HG02884 (cell line): ENCODE measurements around the gene SRRM3.
"Not testable (repeated sequence)": the region's sequence is repeated elsewhere in the genome, so short reads cannot be mapped to it uniquely, and the experiment has no call there.

Source experiments
- ATAC-seq: cut with Tn5 transposase; IDR thresholded peaks from one replicate; pipeline ENCODE4 v1.9.1; 2021; ENCODE audit warnings: mild to moderate bottlenecking, moderate library complexity; ENCODE audit not compliant: unreplicated experiment

Gene SRRM3

DNA sequence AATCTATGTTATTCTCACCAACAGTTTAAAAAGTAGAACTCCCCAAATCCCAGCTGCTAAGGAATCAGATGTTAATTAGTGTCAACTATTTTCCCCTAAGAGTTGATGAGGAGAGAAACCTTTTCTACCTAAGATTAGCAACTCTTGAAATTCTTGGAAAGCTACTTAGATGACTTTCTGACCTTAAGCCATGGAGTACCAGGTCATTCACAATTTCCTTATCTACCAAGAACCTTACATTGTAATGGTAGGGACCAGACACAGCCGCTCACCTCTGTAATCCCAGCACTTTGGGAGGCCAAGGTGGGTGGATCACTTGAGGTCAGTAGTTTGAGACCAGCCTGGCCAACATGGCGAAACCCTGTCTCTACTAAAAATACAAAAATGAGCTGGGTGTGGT lies 133.7 kb downstream of the SRRM3 start:
- ATAC-seq = not testable (repeated sequence)

DNA sequence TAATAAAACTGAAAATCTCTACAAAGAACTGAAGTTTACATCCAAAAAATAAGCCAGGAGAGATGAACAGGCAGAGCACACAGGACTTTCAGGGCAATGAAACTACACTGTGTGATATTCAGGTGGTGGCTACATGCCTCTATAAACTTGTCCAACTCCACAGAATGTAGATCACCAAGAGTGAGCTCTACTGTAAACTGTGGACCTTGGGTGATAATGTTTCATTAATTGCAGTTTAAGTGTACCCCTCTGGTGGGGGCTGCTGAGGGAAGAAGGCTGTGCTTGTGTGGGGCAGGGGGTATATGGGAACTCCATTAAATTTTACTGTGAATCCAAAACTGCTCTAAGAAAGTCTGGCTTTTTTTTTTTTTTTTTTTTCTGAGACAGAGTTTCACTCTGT lies 134.4 kb downstream of the SRRM3 start:
- ATAC-seq = no peak
